ENCODE results near the gene OR52I1.

OR52I1 gene

GRCh38 chr11:4615856-4616444, 22.1 kb downstream of the OR52I1 start:
- Histone ChIP-seq H3K9ac (ENCODE audit: low read length) (no peak overlapping the region), H3K27me3 (replicated peaks; ENCODE audit: control insufficient read depth, insufficient read depth, low read length) (peaks cover 6% of the 10 kb centered on the region), H3K36me3 (ENCODE audit: control insufficient read depth, insufficient read depth, low read length, severe bottlenecking) (no peaks in the 10 kb centered on the region), H3K4me3 (ENCODE audit: low read length) (no peak overlapping the region), H3K4me1 (ENCODE audit: control insufficient read depth, insufficient read depth, low read length) (no peaks in the 10 kb centered on the region), H3K9me3 (ENCODE audit: control insufficient read depth, low read length) (no peaks in the 10 kb centered on the region)
- DNase-seq (ENCODE audit: low read depth): no peak

GRCh38 chr11:4619514-4619913, 25.7 kb downstream of the OR52I1 start:
- Histone ChIP-seq H3K36me3 (ENCODE audit: control insufficient read depth, insufficient read depth, low read length, severe bottlenecking) (no peaks in the 10 kb centered on the region), H3K4me3 (ENCODE audit: low read length) (no peak overlapping the region), H3K9me3 (ENCODE audit: control insufficient read depth, low read length) (peaks cover 13% of the 10 kb centered on the region), H3K27me3 (replicated peaks; ENCODE audit: control insufficient read depth, insufficient read depth, low read length) (peaks cover 6% of the 10 kb centered on the region), H3K4me1 (ENCODE audit: control insufficient read depth, insufficient read depth, low read length) (no peaks in the 10 kb centered on the region), H3K9ac (ENCODE audit: low read length) (no peak overlapping the region)
- no peak for DNase-seq (ENCODE audit: low read depth)

GRCh38 chr11:4626207-4627099, 32.6 kb downstream of the OR52I1 start:
- Histone ChIP-seq H3K9me3 (ENCODE audit: control insufficient read depth, low read length) (peaks cover 16% of the 10 kb centered on the region), H3K36me3 (ENCODE audit: control insufficient read depth, insufficient read depth, low read length, severe bottlenecking) (no peaks in the 10 kb centered on the region), H3K27me3 (replicated peaks; ENCODE audit: control insufficient read depth, insufficient read depth, low read length) (peaks cover 5% of the 10 kb centered on the region), H3K4me3 (ENCODE audit: low read length) (no peak overlapping the region), H3K9ac (ENCODE audit: low read length) (no peak overlapping the region), H3K4me1 (ENCODE audit: control insufficient read depth, insufficient read depth, low read length) (peaks cover 8% of the 10 kb centered on the region)
- peak; percentile 75 for DNase-seq (ENCODE audit: low read depth)

DNA sequence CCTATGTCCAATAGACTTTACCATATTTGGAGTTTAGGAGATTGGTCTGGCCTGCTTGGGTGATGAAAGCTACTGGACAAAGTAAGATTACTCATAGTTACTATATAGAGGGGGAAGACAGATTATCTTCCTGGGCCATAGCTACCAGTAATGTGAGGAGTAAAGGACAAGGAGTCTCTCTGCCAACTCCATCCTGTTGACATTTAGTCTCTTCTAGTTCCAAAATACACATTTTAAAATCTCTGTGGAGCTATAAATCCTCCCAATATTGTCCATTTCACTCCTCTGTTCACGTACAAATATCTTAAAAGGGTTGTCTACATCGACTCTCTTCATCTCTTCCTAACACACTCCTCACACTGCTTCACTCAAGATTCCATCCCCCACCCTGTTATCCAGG, 42.3 kb downstream of the OR52I1 start:
- H3K9me3 ChIP-seq (ENCODE audit: control insufficient read depth, low read length): no peaks in the 10 kb centered on the region
- H3K36me3 ChIP-seq (ENCODE audit: control insufficient read depth, insufficient read depth, low read length, severe bottlenecking): no peaks in the 10 kb centered on the region
- H3K9ac ChIP-seq (ENCODE audit: low read length): no peak overlapping the region
- peaks cover 3% of the 10 kb centered on the region for H3K4me1 ChIP-seq (ENCODE audit: control insufficient read depth, insufficient read depth, low read length)
- DNase-seq (ENCODE audit: low read depth): no peak
- no peak overlapping the region for H3K4me3 ChIP-seq (ENCODE audit: low read length)
- H3K27me3 ChIP-seq (replicated peaks; ENCODE audit: control insufficient read depth, insufficient read depth, low read length): peaks cover 33% of the 10 kb centered on the region

DNA sequence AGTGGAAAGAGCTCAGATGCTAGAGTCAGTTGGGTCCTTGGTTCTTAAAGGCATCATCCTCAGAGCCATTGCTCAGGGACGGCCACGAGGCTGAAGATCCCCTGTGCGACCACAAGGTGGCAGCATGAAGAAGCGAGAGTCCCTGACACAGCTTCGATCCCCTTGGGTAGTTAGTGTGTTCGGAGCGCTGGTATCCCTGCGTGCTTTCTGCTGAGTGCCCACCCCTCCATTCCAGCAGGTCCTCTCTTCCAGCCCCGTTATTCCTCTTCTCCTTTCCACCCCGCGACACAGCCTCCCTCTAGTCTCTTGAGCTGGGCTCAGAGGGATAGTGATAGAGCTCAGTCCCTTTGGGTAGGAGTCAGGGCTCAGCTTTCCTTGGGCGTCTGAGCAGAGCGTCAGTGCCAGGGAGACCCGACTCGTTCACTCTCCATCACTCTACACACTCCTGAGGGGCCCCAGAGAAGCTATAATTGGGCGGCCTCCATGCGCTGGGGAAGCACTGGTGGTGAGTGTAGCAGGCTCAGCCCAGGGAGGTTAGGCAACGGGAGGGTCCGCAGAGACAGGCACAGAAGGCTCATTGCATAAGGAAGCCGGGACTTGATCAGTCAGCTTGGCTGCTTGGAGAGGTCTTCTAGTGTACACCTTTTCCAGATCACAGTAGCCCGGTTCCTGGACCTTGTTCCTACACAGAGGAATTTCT, 43.3 kb downstream of the OR52I1 start, which contains the start of gene OR51D1:
Gene OR51D1 (plus strand): TSS at position 516 of the 700 bp plus-strand sequence. CDS start 2,314 bp downstream, outside the sequence.
- Histone ChIP-seq H3K4me3 (ENCODE audit: low read length) (peak within 1 kb of the TSS; percentile 22), H3K9ac (ENCODE audit: low read length) (no peak within 1 kb of the TSS), H3K4me1 (ENCODE audit: control insufficient read depth, insufficient read depth, low read length) (peaks cover 3% of the 10 kb centered on the region), H3K36me3 (ENCODE audit: control insufficient read depth, insufficient read depth, low read length, severe bottlenecking) (no peaks in the 10 kb centered on the region), H3K9me3 (ENCODE audit: control insufficient read depth, low read length) (no peaks in the 10 kb centered on the region), H3K27me3 (replicated peaks; ENCODE audit: control insufficient read depth, insufficient read depth, low read length) (peaks cover 37% of the 10 kb centered on the region)
- peak; percentile 82 for DNase-seq (ENCODE audit: low read depth)

- Histone ChIP-seq H3K4me3 (ENCODE audit: low read length) (no peak overlapping the region), H3K9ac (ENCODE audit: low read length) (no peak overlapping the region)
Measured at GRCh38 chr11:4637662-4638047, 43.8 kb downstream of the OR52I1 start.

GRCh38 chr11:4639931-4640330, 46.1 kb downstream of the OR52I1 start:
- Histone ChIP-seq H3K4me1 (ENCODE audit: control insufficient read depth, insufficient read depth, low read length) (peaks cover 10% of the 10 kb centered on the region), H3K4me3 (ENCODE audit: low read length) (no peak overlapping the region), H3K36me3 (ENCODE audit: control insufficient read depth, insufficient read depth, low read length, severe bottlenecking) (no peaks in the 10 kb centered on the region), H3K9me3 (ENCODE audit: control insufficient read depth, low read length) (no peaks in the 10 kb centered on the region), H3K9ac (ENCODE audit: low read length) (no peak overlapping the region), H3K27me3 (replicated peaks; ENCODE audit: control insufficient read depth, insufficient read depth, low read length) (peaks cover 55% of the 10 kb centered on the region)
- DNase-seq (ENCODE audit: low read depth): no peak

More at GRCh38 chr11:4637662-4638047, 43.8 kb downstream of the OR52I1 start:
- Histone ChIP-seq H3K36me3 (ENCODE audit: control insufficient read depth, insufficient read depth, low read length, severe bottlenecking) (no peaks in the 10 kb centered on the region), H3K9me3 (ENCODE audit: control insufficient read depth, low read length) (no peaks in the 10 kb centered on the region), H3K4me1 (ENCODE audit: control insufficient read depth, insufficient read depth, low read length) (peaks cover 6% of the 10 kb centered on the region), H3K27me3 (replicated peaks; ENCODE audit: control insufficient read depth, insufficient read depth, low read length) (peaks cover 40% of the 10 kb centered on the region)
- no peak for DNase-seq (ENCODE audit: low read depth)

- Histone ChIP-seq H3K36me3 (ENCODE audit: control insufficient read depth, insufficient read depth, low read length, severe bottlenecking) (no peaks in the 10 kb centered on the region), H3K9ac (ENCODE audit: low read length) (no peak overlapping the region), H3K27me3 (replicated peaks; ENCODE audit: control insufficient read depth, insufficient read depth, low read length) (peaks cover 47% of the 10 kb centered on the region), H3K4me3 (ENCODE audit: low read length) (no peak overlapping the region), H3K9me3 (ENCODE audit: control insufficient read depth, low read length) (no peaks in the 10 kb centered on the region), H3K4me1 (ENCODE audit: control insufficient read depth, insufficient read depth, low read length) (peaks cover 10% of the 10 kb centered on the region)
- no peak for DNase-seq (ENCODE audit: low read depth)
Measured at GRCh38 chr11:4641501-4641900, 47.7 kb downstream of the OR52I1 start.

DNA sequence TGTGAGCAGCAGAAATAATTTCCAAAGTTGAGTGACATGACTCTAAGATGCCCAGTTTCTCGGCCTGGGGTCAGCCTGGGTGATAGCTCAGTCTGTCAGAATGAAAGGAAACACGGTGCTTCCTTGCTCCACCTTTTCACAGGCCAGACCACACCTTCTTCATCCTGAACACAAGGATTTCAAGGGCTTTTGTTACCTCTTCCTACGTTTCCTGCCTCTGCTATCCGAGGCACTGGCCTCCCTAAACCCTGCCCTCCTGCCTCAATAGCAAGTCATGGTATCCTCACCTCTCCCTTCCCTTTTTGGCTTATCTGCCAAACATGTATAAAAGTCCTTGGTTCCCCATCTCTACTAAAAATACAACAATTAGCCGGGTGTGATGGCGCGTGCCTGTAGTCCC, 48.2 kb downstream of the OR52I1 start:
- H3K4me3 ChIP-seq (ENCODE audit: low read length): no peak overlapping the region
- no peaks in the 10 kb centered on the region for H3K9me3 ChIP-seq (ENCODE audit: control insufficient read depth, low read length)
- H3K27me3 ChIP-seq (replicated peaks; ENCODE audit: control insufficient read depth, insufficient read depth, low read length): peaks cover 45% of the 10 kb centered on the region
- DNase-seq (ENCODE audit: low read depth): no peak
- no peaks in the 10 kb centered on the region for H3K36me3 ChIP-seq (ENCODE audit: control insufficient read depth, insufficient read depth, low read length, severe bottlenecking)
- H3K4me1 ChIP-seq (ENCODE audit: control insufficient read depth, insufficient read depth, low read length): peaks cover 9% of the 10 kb centered on the region
- H3K9ac ChIP-seq (ENCODE audit: low read length): no peak overlapping the region

DNA sequence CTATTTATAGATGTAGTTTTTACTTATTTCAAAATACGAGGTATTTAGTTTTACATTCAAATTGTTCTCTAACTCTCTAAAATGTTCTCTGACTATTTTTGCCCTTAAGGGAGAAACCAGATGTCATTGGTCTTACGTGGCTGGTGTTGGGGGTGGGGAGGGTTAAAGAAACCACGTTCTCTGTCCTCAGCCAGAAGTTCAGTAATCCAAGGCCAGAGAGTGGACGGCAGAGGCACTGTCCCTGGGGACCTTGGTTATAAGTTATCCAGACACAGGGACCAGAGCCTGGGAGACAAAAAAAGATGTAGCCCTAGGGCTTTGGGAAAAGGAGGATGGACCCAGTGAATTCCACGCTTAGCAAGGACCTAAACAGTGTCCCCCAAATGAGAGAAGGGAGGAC, 49.2 kb downstream of the OR52I1 start:
- Histone ChIP-seq H3K36me3 (ENCODE audit: control insufficient read depth, insufficient read depth, low read length, severe bottlenecking) (no peaks in the 10 kb centered on the region), H3K4me3 (ENCODE audit: low read length) (no peak overlapping the region), H3K9me3 (ENCODE audit: control insufficient read depth, low read length) (no peaks in the 10 kb centered on the region), H3K27me3 (replicated peaks; ENCODE audit: control insufficient read depth, insufficient read depth, low read length) (peaks cover 34% of the 10 kb centered on the region), H3K9ac (ENCODE audit: low read length) (no peak overlapping the region), H3K4me1 (ENCODE audit: control insufficient read depth, insufficient read depth, low read length) (peaks cover 6% of the 10 kb centered on the region)
- DNase-seq (ENCODE audit: low read depth): peak; percentile 11

- no peaks in the 10 kb centered on the region for H3K9me3 ChIP-seq (ENCODE audit: control insufficient read depth, low read length)
- no peaks in the 10 kb centered on the region for H3K36me3 ChIP-seq (ENCODE audit: control insufficient read depth, insufficient read depth, low read length, severe bottlenecking)
- H3K4me1 ChIP-seq (ENCODE audit: control insufficient read depth, insufficient read depth, low read length): peaks cover 6% of the 10 kb centered on the region
- DNase-seq (ENCODE audit: low read depth): no peak
- peaks cover 29% of the 10 kb centered on the region for H3K27me3 ChIP-seq (replicated peaks; ENCODE audit: control insufficient read depth, insufficient read depth, low read length)
- H3K4me3 ChIP-seq (ENCODE audit: low read length): no peak within 1 kb of the TSS
- H3K9ac ChIP-seq (ENCODE audit: low read length): no peak within 1 kb of the TSS
Measured at GRCh38 chr11:4643682-4644081, 49.8 kb downstream of the OR52I1 start, which contains the start of gene OR51E1. Gene OR51E1, plus strand, starts transcription at chr11:4643982. Its CDS starts 8,545 bp downstream, at chr11:4652527.

Data from adipocyte (in vitro differentiated cells).